ENCODE data around the gene ERP44.

DNA sequence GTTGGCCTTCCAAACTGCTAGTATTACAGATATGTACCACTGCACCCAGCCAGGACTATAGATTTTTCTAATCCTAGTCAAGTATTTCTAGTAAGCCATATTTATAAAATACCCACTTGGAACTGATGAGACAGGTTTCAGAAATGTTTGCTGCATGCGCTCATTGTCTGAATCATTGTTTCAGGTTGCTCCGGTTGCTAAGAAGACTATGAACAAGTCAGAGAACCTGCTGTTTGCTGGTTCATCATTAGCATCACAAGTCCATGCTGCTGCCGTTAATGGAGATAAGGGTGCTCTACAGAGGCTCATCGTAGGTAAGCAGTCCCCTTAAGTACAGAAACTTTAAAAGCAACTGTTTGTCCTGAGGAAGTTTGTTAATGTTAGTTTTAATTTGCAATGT is 5.5 kb upstream of the ERP44 start:
- no peak for TF ChIP-seq EZH2 (IDR thresholded peaks at IDR 0.05; ENCODE audit: borderline replicate concordance, low read depth, low read length, severe bottlenecking)
- TF ChIP-seq, protein P1, sequence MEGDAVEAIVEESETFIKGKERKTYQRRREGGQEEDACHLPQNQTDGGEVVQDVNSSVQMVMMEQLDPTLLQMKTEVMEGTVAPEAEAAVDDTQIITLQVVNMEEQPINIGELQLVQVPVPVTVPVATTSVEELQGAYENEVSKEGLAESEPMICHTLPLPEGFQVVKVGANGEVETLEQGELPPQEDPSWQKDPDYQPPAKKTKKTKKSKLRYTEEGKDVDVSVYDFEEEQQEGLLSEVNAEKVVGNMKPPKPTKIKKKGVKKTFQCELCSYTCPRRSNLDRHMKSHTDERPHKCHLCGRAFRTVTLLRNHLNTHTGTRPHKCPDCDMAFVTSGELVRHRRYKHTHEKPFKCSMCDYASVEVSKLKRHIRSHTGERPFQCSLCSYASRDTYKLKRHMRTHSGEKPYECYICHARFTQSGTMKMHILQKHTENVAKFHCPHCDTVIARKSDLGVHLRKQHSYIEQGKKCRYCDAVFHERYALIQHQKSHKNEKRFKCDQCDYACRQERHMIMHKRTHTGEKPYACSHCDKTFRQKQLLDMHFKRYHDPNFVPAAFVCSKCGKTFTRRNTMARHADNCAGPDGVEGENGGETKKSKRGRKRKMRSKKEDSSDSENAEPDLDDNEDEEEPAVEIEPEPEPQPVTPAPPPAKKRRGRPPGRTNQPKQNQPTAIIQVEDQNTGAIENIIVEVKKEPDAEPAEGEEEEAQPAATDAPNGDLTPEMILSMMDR (IDR thresholded peaks at IDR 0.05; ENCODE audit: borderline replicate concordance, extremely low read depth, low read length, poor library complexity, severe bottlenecking): no peak
